Transverse colon (tissue), 4 donors: ENCODE measurements around the gene TOGARAM2. TPM values are rescaled to one million over a fixed set of nuclear protein-coding genes. Genes with fewer than 3 reads are reported as not detected.

ENCODE experiments used
- DNase-seq: peaks from one replicate; pipeline ENCODE4 v3.0.0-alpha.2; 2019
- H3K27ac ChIP-seq, 4 donors: fragments of 200-600 bp; sonication (generic); 2 replicates each; pipeline ENCODE4 v1.5.1; 2016 to 2018; ENCODE audit warnings: inconsistent platforms in 4 of 4
- H3K27me3 ChIP-seq: fragments of 200-600 bp; sonication (generic); 2 replicates; pipeline ENCODE4 v1.5.1; 2017; ENCODE audit warnings: inconsistent platforms
- H3K36me3 ChIP-seq, 4 donors: fragments of 200-600 bp; sonication (generic); 2 replicates each; pipeline ENCODE4 v1.5.1; 2017 to 2019; ENCODE audit warnings: inconsistent platforms in 4 of 4
- H3K4me1 ChIP-seq, 4 donors: fragments of 200-600 bp; sonication (generic); 2 replicates each; pipeline ENCODE4 v1.5.1; 2017 to 2020; ENCODE audit warnings: inconsistent platforms in 4 of 4
- H3K4me3 ChIP-seq, 4 donors: fragments of 200-600 bp; sonication (generic); 1 replicate in 1 of 4; 2 replicates in 3 of 4; pipeline versions ENCODE4 v1.5.1 to v1.6.1; 2017 to 2019; ENCODE audit warnings: inconsistent platforms in 4 of 4
- H3K9me3 ChIP-seq, 2 donors: fragments of 200-600 bp; sonication (generic); 2 replicates each; pipeline ENCODE4 v1.5.1; 2017 to 2019; ENCODE audit warnings: inconsistent platforms in 2 of 2
- CTCF ChIP-seq, 5 experiments: fragments of 200-600 bp in 3 of 5; fragments of 450-650 bp in 2 of 5; sonication (generic) in 3 of 5; IDR thresholded peaks; 1 replicate in 2 of 5; 2 replicates in 3 of 5; pipeline ENCODE4 v1.5.1; 2016 to 2017; ENCODE audit warnings: antibody characterized with exemption in 5 of 5, inconsistent platforms in 3 of 5, mild to moderate bottlenecking in 2 of 5, moderate library complexity in 1 of 5
- EP300 ChIP-seq: sonication (generic); formaldehyde crosslinking; IDR thresholded peaks from one replicate; pipeline ENCODE4 v1.6.1; 2017; ENCODE audit warnings: antibody characterized with exemption, low read depth
- POLR2A ChIP-seq: fragments of 450-650 bp; IDR thresholded peaks from one replicate; pipeline ENCODE4 v1.6.1; 2016; ENCODE audit warnings: antibody characterized with exemption, mild to moderate bottlenecking, moderate library complexity
- POLR2AphosphoS5 ChIP-seq, 3 donors: sonication (generic); formaldehyde crosslinking; IDR thresholded peaks; one replicate each; pipeline ENCODE4 v1.6.1; 2016; ENCODE audit warnings: antibody characterized with exemption in 3 of 3
- WGBS, 2 donors: methylation state at CpG; one replicate each; pipeline ENCODE4 v1.1.5; 2018; ENCODE audit warnings: low coverage in 1 of 2; 5-methylcytosine and 5-hydroxymethylcytosine counted together
- in situ Hi-C, 4 donors: fragments of 200-750 bp; cut with MboI; loops; one replicate each; pipeline versions ENCODE4 v1.15.0 to v1.15.1; 2017; ENCODE audit warnings: low sequenced_read_pairs in 3 of 4, low pct_ligation_motif_present in 1 of 4, low pct_unique_long_range_greater_than_20kb in 1 of 4
- intact Hi-C: fragments of 100-400 bp; cut with DNase I; formaldehyde crosslinking; loops from one replicate; pipeline ENCODE4 v1.15.1; 2023; ENCODE audit warnings: low total_unique reads
- total RNA-seq, 4 donors: library from RNA; depleted of rRNA; stranded (reverse); fragments of >200 nt; gene quantifications; one replicate each; pipeline ENCODE4 v1.1.0, GENCODE V29; 2016

Gene TOGARAM2
- total RNA-seq, 4 donors from 2014 or later: 0.79 to 7.1 (median 3.1) TPM; not detected in 1

GRCh38 chr2:29004755-29005154, 23.7 kb downstream of the TOGARAM2 start:
- peaks cover 0 to 4% (median 0%) of the 10 kb centered on the region in 4 donors for H3K4me1 ChIP-seq
- 0% methylated on average over 1 of the region's 1 CpG; no CpG with 5 or more reads in 1 of the 2 donors for WGBS, 2 donors

DNA sequence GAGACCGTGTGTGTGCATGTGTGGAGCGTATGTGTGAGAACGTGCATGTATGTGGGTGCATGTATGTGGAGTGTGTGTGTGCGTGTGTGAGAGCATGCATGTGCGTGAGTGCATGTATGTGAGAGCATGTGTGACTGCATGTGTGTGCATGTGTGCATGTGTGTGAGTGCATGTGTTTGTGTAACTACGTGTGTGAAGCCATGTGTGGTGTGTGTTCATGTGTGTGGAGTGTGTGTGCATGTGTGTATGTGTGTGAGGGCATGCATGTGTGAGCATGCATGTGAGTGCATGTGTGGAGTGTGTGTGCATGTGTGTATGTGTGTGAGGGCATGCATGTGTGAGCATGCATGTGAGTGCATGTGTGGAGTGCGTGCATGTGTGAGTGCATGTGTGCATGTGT, 24.2 kb downstream of the TOGARAM2 start:
- intact Hi-C loops (no loop called here), in situ Hi-C loops (no loop called here)
- H3K27ac ChIP-seq: no peak overlapping the region
- H3K27me3 ChIP-seq: no peaks in the 10 kb centered on the region
- no peaks in the 10 kb centered on the region for H3K9me3 ChIP-seq
- TF ChIP-seq POLR2AphosphoS5 (IDR thresholded peaks at IDR 0.05): no peak
- TF ChIP-seq POLR2A: no peak
- no peak for TF ChIP-seq EP300
- TF ChIP-seq CTCF (IDR thresholded peaks at IDR 0.05): no peak
- no peak overlapping the region for H3K4me3 ChIP-seq
- peaks cover 0 to 4% (median 0%) of the 10 kb centered on the region in 4 donors for H3K4me1 ChIP-seq
- 72 to 80% methylated on average over 2 to 7 of the region's 7 CpGs for WGBS, 2 donors
- DNase-seq: no peak
- no peaks in the 10 kb centered on the region for H3K36me3 ChIP-seq

More at GRCh38 chr2:29004755-29005154, 23.7 kb downstream of the TOGARAM2 start:
- in situ Hi-C loops (no loop called here), intact Hi-C loops (no loop called here)
- Histone ChIP-seq H3K36me3 (no peaks in the 10 kb centered on the region), H3K27ac (no peak overlapping the region), H3K27me3 (no peaks in the 10 kb centered on the region), H3K4me3 (no peak overlapping the region), H3K9me3 (no peaks in the 10 kb centered on the region)
- TF ChIP-seq CTCF (IDR thresholded peaks at IDR 0.05) (no peak), POLR2AphosphoS5 (IDR thresholded peaks at IDR 0.05) (no peak), POLR2A (no peak), EP300 (no peak)
- DNase-seq: no peak

DNA sequence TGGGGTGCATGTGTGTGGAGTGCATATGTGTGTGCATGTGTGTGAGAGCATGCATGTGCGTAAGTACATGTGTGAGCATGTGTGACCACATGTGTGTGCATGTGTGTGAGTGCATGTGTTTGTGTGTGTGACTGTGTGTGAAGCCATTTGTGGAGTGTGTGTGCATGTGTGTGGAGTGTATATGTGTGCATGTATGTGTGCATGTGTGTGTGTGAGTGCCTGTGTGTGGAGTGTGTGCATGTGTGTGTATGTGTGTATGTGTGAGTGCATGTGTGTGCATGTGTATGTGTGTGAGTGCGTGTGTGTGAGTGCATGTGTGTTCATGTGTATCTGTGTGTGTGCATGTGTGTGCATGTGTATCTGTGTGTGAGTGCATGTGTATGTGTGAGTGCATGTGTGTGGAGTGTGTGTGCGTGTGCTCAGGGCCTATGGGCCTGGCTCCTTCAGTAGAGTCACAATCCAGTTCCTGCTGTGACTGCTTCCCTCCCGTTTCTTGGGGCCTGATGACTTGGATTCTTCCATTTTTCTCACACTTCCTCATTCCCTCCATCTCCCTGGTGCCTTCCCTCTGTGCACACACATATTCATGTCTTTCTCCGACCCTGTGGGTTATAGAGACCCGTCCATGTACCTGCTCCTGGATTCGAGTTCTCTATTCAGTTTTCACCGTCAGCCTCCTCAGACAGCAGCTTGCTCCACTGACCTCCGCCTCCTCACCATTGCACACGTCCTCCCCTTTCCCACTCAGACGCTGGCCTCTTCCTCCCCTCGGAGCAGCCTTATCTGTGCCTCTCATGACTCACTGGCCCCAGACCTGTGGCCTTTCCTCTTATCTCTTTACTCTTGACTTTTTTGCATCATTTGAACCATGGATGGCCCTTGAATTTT, 25.2 kb downstream of the TOGARAM2 start:
- in situ Hi-C loops (no loop called here), intact Hi-C loops (no loop called here)
- no peaks in the 10 kb centered on the region for H3K27me3 ChIP-seq

GRCh38 chr2:29006980-29007301, 25.8 kb downstream of the TOGARAM2 start:
- 80 to 87% methylated on average over 2 of the region's 2 CpGs for WGBS, 2 donors
- no peaks in the 10 kb centered on the region for H3K36me3 ChIP-seq
- intact Hi-C loops: no loop called here

More for the DNA sequence above, 25.2 kb downstream of the TOGARAM2 start:
- Histone ChIP-seq H3K27ac (no peak overlapping the region), H3K4me3 (no peak overlapping the region), H3K36me3 (no peaks in the 10 kb centered on the region), H3K9me3 (no peaks in the 10 kb centered on the region), H3K4me1 (peaks cover 0 to 7% (median 6%) of the 10 kb centered on the region in 4 donors)
- 61 to 67% methylated on average over 9 to 12 of the region's 12 CpGs for WGBS, 2 donors
- TF ChIP-seq POLR2A (no peak), EP300 (no peak), POLR2AphosphoS5 (IDR thresholded peaks at IDR 0.05) (no peak), CTCF (IDR thresholded peaks at IDR 0.05) (no peak)
- DNase-seq: no peak

More at GRCh38 chr2:29006980-29007301, 25.8 kb downstream of the TOGARAM2 start:
- H3K4me1 ChIP-seq: peaks cover 0 to 13% (median 11%) of the 10 kb centered on the region in 4 donors
- H3K27ac ChIP-seq: no peak overlapping the region
- TF ChIP-seq CTCF (IDR thresholded peaks at IDR 0.05) (no peak), POLR2AphosphoS5 (IDR thresholded peaks at IDR 0.05) (no peak)
- DNase-seq: no peak
- H3K4me3 ChIP-seq: no peak overlapping the region
- in situ Hi-C loops: no loop called here
- H3K27me3 ChIP-seq: no peaks in the 10 kb centered on the region
- H3K9me3 ChIP-seq: no peaks in the 10 kb centered on the region
